ENCODE measurements around the gene BRD1. TPM values are rescaled to one million over a fixed set of nuclear protein-coding genes. Genes with fewer than 3 reads are reported as not detected.

The BRD1 gene
- total RNA-seq, 3 donors from 2014 or later (not counting 1 experiment from before 2014, with no cell fraction given), result 126 to 154 (median 132) TPM

DNA sequence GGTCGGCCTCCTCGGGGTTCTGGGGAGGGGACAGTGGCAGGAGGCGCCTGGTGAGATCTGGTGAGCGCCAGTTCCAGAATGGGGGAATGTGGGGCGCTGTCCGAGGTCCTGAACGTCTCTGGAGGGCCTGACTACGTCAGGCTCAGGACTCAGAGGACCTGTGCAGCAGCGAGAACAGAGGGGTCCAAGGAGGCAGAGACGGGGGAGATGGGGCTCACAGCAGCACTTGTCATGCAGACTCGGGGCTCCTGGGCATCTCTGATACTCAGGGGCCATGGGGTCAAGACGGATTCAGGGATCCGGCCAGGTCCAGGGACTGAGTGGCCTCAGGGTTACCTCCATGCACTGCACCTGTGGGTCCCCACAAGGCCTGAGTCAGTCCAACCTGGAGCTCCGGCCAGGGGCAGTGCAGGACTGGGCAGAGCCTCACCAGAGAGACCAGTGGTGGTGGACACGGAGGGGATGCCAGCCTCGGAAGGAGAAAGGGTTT lies 92.2 kb downstream of the BRD1 start:
- H3K27me3 ChIP-seq (ENCODE audit: control insufficient read depth, insufficient read depth, low read length), result no peaks in the 10 kb centered on the region
- ATAC-seq (no peak), DNase-seq (peak in 1 of 2 donors; percentile 25)
- peaks cover 3% of the 10 kb centered on the region for H3K9me3 ChIP-seq (ENCODE audit: control insufficient read depth, insufficient read depth, low read length)
- Mint-ChIP-seq H3K27ac (no peak overlapping the region), H3K9me3 (no peaks in the 10 kb centered on the region), H3K4me1 (peaks cover 9 to 18% of the 10 kb centered on the region in 2 donors), H3K27me3 (ENCODE audit: low read depth in 2 of 2) (peaks cover 29 to 58% of the 10 kb centered on the region in 2 donors), H3K4me3 (no peak overlapping the region), H3K36me3 (no peaks in the 10 kb centered on the region)
- peaks cover 7% of the 10 kb centered on the region for H3K4me1 ChIP-seq (ENCODE audit: control insufficient read depth, insufficient read depth, low read length)
- TF ChIP-seq, protein P1, sequence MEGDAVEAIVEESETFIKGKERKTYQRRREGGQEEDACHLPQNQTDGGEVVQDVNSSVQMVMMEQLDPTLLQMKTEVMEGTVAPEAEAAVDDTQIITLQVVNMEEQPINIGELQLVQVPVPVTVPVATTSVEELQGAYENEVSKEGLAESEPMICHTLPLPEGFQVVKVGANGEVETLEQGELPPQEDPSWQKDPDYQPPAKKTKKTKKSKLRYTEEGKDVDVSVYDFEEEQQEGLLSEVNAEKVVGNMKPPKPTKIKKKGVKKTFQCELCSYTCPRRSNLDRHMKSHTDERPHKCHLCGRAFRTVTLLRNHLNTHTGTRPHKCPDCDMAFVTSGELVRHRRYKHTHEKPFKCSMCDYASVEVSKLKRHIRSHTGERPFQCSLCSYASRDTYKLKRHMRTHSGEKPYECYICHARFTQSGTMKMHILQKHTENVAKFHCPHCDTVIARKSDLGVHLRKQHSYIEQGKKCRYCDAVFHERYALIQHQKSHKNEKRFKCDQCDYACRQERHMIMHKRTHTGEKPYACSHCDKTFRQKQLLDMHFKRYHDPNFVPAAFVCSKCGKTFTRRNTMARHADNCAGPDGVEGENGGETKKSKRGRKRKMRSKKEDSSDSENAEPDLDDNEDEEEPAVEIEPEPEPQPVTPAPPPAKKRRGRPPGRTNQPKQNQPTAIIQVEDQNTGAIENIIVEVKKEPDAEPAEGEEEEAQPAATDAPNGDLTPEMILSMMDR (IDR thresholded peaks at IDR 0.05), result no peak
- intact Hi-C loops (cut with micrococcal nuclease), result no loop called here
- no peak overlapping the region for H3K27ac ChIP-seq (ENCODE audit: low read length)
- no peaks in the 10 kb centered on the region for H3K36me3 ChIP-seq (ENCODE audit: control insufficient read depth, insufficient read depth, low read length)
- WGBS (ENCODE audit: insufficient coverage), result 58% methylated on average over 16 of the region's 16 CpGs
- H3K4me3 ChIP-seq (ENCODE audit: low read length), result no peak overlapping the region

DNA sequence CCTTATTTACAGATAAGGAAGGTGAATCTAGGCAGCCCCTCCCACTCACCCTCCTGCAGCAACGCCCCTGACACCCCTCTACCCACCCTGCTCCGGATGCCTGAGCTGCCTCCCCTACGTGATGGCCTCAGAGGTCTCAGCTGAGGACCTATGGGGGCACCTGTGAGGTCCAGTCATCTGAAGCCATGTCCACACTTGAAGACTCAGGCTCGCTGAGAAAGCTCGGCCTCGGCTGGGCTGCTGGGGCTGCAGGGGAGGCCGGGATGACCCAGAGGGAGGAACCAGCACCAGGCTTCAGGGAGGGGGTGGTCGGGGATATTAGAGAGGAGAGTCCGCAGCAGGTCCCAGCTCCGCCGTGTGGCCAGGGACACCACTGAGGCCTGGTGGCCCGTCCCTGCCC lies 92.8 kb downstream of the BRD1 start:
- peaks cover 31 to 61% of the 10 kb centered on the region in 2 donors for H3K27me3 Mint-ChIP-seq (ENCODE audit: low read depth in 2 of 2)
- TF ChIP-seq, protein P1 (IDR thresholded peaks at IDR 0.05), result no peak

DNA sequence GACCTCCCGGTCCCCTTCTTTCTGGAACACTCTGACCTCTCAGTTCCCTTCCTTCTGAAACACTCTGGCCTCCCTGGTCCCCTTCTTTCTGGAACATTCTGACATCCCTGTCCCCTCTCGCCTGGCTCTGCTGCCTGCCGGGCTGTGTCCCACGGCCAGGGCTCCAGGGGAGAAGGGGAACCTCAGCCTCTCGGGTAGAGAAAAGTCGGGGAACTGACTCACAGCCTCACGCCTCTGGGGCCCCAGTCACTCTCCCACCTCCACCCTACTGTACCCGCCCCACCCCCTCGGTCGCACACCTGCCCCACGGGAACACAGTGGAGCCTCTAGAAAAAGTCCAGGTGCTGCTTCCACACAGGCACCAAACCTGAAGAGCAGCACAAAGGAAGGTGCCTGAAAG lies 93.3 kb downstream of the BRD1 start:
- Histone ChIP-seq H3K27ac (ENCODE audit: low read length) (no peak overlapping the region), H3K4me3 (ENCODE audit: low read length) (no peak overlapping the region), H3K4me1 (ENCODE audit: control insufficient read depth, insufficient read depth, low read length) (peaks cover 7% of the 10 kb centered on the region), H3K9me3 (ENCODE audit: control insufficient read depth, insufficient read depth, low read length) (peaks cover 3% of the 10 kb centered on the region), H3K36me3 (ENCODE audit: control insufficient read depth, insufficient read depth, low read length) (no peaks in the 10 kb centered on the region), H3K27me3 (ENCODE audit: control insufficient read depth, insufficient read depth, low read length) (no peaks in the 10 kb centered on the region)
- Mint-ChIP-seq H3K9me3 (no peaks in the 10 kb centered on the region), H3K4me3 (no peak overlapping the region), H3K27me3 (ENCODE audit: low read depth in 2 of 2) (peaks cover 29 to 58% of the 10 kb centered on the region in 2 donors), H3K27ac (no peak overlapping the region), H3K36me3 (no peaks in the 10 kb centered on the region), H3K4me1 (peaks cover 9 to 18% of the 10 kb centered on the region in 2 donors)
- ATAC-seq (no peak), DNase-seq (no peak)
- WGBS (ENCODE audit: insufficient coverage), result 78% methylated on average over 11 of the region's 11 CpGs
- intact Hi-C loops (cut with micrococcal nuclease), result no loop called here
- TF ChIP-seq, protein P1 (IDR thresholded peaks at IDR 0.05), result no peak

More for the DNA sequence above, 92.8 kb downstream of the BRD1 start:
- Histone ChIP-seq H3K36me3 (ENCODE audit: control insufficient read depth, insufficient read depth, low read length) (no peaks in the 10 kb centered on the region), H3K27me3 (ENCODE audit: control insufficient read depth, insufficient read depth, low read length) (no peaks in the 10 kb centered on the region), H3K4me1 (ENCODE audit: control insufficient read depth, insufficient read depth, low read length) (peaks cover 7% of the 10 kb centered on the region), H3K9me3 (ENCODE audit: control insufficient read depth, insufficient read depth, low read length) (peaks cover 3% of the 10 kb centered on the region), H3K27ac (ENCODE audit: low read length) (no peak overlapping the region), H3K4me3 (ENCODE audit: low read length) (no peak overlapping the region)
- no peak overlapping the region for H3K27ac Mint-ChIP-seq
- WGBS (ENCODE audit: insufficient coverage), result 86% methylated on average over 12 of the region's 12 CpGs
- DNase-seq, result no peak
- ATAC-seq, result no peak
- H3K4me1 Mint-ChIP-seq, result peaks cover 9 to 18% of the 10 kb centered on the region in 2 donors
- H3K9me3 Mint-ChIP-seq, result no peaks in the 10 kb centered on the region
- H3K36me3 Mint-ChIP-seq, result no peaks in the 10 kb centered on the region
- intact Hi-C loops (cut with micrococcal nuclease), result no loop called here
- no peak overlapping the region for H3K4me3 Mint-ChIP-seq

DNA sequence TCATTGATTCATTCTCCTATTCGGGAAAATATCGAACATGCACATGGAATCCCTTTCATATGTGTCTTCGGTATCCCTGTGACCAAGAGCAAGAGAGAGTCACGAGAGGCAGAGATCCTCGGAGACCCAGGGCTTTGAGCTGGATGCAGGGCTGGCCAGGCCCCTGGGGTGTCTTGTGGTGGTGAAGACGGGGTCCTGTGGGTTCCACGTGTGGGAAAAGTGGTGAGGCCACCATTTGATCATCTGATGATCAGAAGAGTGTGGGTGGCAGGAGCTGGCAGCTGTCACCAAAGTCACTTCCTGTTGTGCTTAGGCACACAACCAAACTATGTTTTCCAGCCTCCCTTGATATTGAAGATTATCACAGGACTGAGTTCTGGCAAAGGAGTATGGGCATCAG lies 94.0 kb downstream of the BRD1 start:
- Histone ChIP-seq H3K27ac (ENCODE audit: low read length) (no peak overlapping the region), H3K4me3 (ENCODE audit: low read length) (no peak overlapping the region), H3K36me3 (ENCODE audit: control insufficient read depth, insufficient read depth, low read length) (no peaks in the 10 kb centered on the region), H3K4me1 (ENCODE audit: control insufficient read depth, insufficient read depth, low read length) (peaks cover 7% of the 10 kb centered on the region), H3K9me3 (ENCODE audit: control insufficient read depth, insufficient read depth, low read length) (no peaks in the 10 kb centered on the region), H3K27me3 (ENCODE audit: control insufficient read depth, insufficient read depth, low read length) (no peaks in the 10 kb centered on the region)
- Mint-ChIP-seq H3K27ac (no peak overlapping the region), H3K9me3 (no peaks in the 10 kb centered on the region), H3K36me3 (no peaks in the 10 kb centered on the region), H3K4me3 (peak overlapping the region; percentile 51), H3K4me1 (peaks cover 9 to 18% of the 10 kb centered on the region in 2 donors), H3K27me3 (ENCODE audit: low read depth in 2 of 2) (peaks cover 33 to 57% of the 10 kb centered on the region in 2 donors)
- intact Hi-C loops (cut with micrococcal nuclease), result no loop called here
- TF ChIP-seq, protein P1 (IDR thresholded peaks at IDR 0.05), result no peak
- DNase-seq (no peak), ATAC-seq (peak in 1 of 3 donors; percentile 64)
- 48% methylated on average over 7 of the region's 7 CpGs for WGBS (ENCODE audit: insufficient coverage)

Measured in natural killer cell (primary cell).